ENCODE data around the gene NEFH.

Gene NEFH

DNA sequence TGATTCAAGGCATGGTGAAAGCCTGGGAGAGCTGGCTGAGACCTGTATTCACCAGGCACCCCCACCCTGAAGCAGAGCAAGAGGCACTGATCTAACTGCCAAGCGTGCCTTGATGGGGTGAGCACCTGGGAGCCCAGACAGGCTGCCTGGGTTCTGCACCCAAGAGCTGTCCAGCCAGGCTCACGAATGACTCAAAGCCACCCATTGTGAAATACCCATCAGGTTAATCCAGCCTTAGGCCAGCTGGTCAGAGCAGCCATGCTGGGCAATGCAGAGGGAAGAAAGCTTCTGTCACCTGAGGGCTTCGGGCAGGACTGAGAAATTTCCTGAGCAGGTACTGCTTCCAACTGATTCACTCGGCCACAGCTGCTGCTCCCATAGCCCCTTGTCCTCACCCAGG, 51.4 kb downstream of the NEFH start:
- no peaks in the 10 kb centered on the region for H3K9me3 ChIP-seq
- H3K36me3 ChIP-seq: peaks cover 88% of the 10 kb centered on the region
- DNase-seq: no peak
- no peaks in the 10 kb centered on the region for H3K4me1 ChIP-seq
- no peak overlapping the region for H3K4me3 ChIP-seq (ENCODE audit: low read depth, low read length)
- no peaks in the 10 kb centered on the region for H3K27me3 ChIP-seq
- TF ChIP-seq, protein P1, sequence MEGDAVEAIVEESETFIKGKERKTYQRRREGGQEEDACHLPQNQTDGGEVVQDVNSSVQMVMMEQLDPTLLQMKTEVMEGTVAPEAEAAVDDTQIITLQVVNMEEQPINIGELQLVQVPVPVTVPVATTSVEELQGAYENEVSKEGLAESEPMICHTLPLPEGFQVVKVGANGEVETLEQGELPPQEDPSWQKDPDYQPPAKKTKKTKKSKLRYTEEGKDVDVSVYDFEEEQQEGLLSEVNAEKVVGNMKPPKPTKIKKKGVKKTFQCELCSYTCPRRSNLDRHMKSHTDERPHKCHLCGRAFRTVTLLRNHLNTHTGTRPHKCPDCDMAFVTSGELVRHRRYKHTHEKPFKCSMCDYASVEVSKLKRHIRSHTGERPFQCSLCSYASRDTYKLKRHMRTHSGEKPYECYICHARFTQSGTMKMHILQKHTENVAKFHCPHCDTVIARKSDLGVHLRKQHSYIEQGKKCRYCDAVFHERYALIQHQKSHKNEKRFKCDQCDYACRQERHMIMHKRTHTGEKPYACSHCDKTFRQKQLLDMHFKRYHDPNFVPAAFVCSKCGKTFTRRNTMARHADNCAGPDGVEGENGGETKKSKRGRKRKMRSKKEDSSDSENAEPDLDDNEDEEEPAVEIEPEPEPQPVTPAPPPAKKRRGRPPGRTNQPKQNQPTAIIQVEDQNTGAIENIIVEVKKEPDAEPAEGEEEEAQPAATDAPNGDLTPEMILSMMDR (IDR thresholded peaks at IDR 0.05; ENCODE audit: low read depth, low read length): no peak

DNA sequence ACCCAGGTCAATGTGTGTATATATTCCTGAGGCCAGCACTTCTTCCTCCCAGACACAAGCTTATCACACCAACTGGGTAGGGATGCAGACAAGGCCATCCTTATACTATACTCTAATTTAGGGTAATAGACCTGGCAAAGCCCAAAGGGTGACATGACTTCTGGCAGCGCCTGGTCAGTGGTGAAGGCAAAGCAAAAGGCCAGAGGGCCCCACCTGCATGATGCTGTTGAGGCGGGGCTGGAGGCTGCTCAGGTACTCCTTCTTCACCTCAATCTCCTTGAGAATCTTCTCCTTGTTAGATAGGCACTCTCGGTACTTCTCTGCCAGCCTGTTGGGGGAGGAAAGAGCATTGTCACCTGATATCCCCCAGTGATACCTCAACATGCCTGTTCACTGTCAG, 56.4 kb downstream of the NEFH start:
- H3K9me3 ChIP-seq: no peaks in the 10 kb centered on the region
- no peaks in the 10 kb centered on the region for H3K4me1 ChIP-seq
- peaks cover 84% of the 10 kb centered on the region for H3K36me3 ChIP-seq
- no peak for DNase-seq
- TF ChIP-seq, protein P1 (IDR thresholded peaks at IDR 0.05; ENCODE audit: low read depth, low read length): no peak
- no peaks in the 10 kb centered on the region for H3K27me3 ChIP-seq
- no peak overlapping the region for H3K4me3 ChIP-seq (ENCODE audit: low read depth, low read length)

DNA sequence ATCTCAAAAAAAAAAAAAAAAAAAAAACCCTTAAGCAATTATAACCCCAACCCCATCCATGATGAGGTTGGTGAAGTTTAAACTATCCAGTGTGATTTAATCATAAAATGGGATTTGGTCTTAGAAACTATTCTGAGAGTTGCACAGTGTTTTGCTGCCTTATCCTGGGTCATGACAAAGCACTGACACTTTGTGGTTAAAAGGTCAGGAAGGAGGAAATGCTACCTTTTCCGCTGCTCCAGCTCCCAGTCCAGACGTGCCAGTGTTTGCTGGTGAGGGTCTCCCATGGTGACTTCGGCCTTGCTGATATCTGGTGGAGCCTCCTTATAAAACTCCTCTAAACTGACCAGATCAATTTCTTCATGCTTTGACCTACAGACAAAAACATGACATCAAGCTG, 59.1 kb downstream of the NEFH start:
- H3K36me3 ChIP-seq: peaks cover 81% of the 10 kb centered on the region
- TF ChIP-seq, protein P1 (IDR thresholded peaks at IDR 0.05; ENCODE audit: low read depth, low read length): no peak

More for the DNA sequence above, 59.1 kb downstream of the NEFH start:
- Histone ChIP-seq H3K4me1 (no peaks in the 10 kb centered on the region), H3K4me3 (ENCODE audit: low read depth, low read length) (no peak overlapping the region), H3K9me3 (no peaks in the 10 kb centered on the region), H3K27me3 (no peaks in the 10 kb centered on the region)
- DNase-seq: no peak
